ENCODE measurements around the gene SELPLG. TPM values are rescaled to one million over a fixed set of nuclear protein-coding genes. Genes with fewer than 3 reads are reported as not detected.

SELPLG gene
- total RNA-seq, 4 donors from 2014 or later, result 0.19 to 5.0 (median 2.6) TPM

DNA sequence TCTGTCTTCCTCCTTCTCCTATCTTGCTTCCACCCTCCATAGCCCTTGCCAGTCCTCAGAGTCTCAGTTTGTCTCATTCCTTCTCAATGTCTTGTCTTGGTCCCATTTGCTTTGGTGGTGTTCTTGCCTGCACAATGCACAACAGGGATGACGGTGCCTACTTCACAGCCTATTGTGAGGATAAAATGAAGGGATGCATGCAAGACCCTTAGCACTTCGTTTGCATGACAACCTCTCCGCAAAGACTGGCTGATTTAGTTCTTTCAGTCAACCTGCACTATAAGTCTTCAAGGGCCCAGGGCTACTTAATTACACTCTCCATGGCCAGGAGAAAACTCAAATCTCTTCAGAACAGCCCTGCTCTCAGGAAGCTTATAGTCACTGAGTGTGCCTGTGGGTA, 8.5 kb downstream of the SELPLG start:
- Histone ChIP-seq H3K36me3 (no peaks in the 10 kb centered on the region), H3K4me3 (no peak overlapping the region), H3K27me3 (no peaks in the 10 kb centered on the region), H3K9me3 (no peaks in the 10 kb centered on the region), H3K4me1 (no peaks in the 10 kb centered on the region), H3K27ac (no peak overlapping the region)
- DNase-seq (no peak), ATAC-seq (no peak)
- intact Hi-C loops (cut with DNase I; ENCODE audit: low total_unique reads), result no loop called here
- TF ChIP-seq, protein P1, sequence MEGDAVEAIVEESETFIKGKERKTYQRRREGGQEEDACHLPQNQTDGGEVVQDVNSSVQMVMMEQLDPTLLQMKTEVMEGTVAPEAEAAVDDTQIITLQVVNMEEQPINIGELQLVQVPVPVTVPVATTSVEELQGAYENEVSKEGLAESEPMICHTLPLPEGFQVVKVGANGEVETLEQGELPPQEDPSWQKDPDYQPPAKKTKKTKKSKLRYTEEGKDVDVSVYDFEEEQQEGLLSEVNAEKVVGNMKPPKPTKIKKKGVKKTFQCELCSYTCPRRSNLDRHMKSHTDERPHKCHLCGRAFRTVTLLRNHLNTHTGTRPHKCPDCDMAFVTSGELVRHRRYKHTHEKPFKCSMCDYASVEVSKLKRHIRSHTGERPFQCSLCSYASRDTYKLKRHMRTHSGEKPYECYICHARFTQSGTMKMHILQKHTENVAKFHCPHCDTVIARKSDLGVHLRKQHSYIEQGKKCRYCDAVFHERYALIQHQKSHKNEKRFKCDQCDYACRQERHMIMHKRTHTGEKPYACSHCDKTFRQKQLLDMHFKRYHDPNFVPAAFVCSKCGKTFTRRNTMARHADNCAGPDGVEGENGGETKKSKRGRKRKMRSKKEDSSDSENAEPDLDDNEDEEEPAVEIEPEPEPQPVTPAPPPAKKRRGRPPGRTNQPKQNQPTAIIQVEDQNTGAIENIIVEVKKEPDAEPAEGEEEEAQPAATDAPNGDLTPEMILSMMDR (IDR thresholded peaks at IDR 0.05 in 4 of 5, conservative IDR thresholded peaks at IDR 0.05 in 1 of 5), result no peak
- TF ChIP-seq POLR2A (IDR thresholded peaks at IDR 0.05), result no peak
- in situ Hi-C loops (cut with MboI; ENCODE audit: low sequenced_read_pairs in 4 of 4), result loop anchor here (25.0 kb wide), 2 partner anchors 337 to 462 kb away; partner anchors contain the start of genes ALKBH2 (in 2 of the 4) and UNG (in 2 of the 4)

DNA sequence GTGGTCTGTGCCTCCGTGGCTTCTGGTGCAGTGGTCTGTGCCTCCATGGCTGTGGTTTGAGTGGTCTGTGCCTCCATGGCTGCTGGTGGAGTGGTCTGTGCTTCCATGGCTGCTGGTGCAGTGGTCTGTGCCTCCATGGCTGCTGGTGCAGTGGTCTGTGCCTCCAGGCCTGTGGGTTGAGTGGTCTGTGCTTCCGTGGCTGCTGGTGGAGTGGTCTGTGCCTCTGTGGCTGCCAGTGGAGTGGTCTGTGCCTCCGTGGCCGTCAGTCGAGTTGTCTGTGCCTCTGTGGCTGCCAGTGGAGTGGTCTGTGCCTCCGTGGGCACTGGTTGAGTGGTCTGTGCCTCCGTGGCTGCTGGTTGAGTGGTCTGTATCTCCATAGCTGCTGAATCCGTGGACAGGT, 10.1 kb downstream of the SELPLG start:
- Histone ChIP-seq H3K27me3 (no peaks in the 10 kb centered on the region), H3K4me3 (no peak overlapping the region), H3K27ac (no peak overlapping the region), H3K36me3 (no peaks in the 10 kb centered on the region), H3K9me3 (no peaks in the 10 kb centered on the region), H3K4me1 (no peaks in the 10 kb centered on the region)
- TF ChIP-seq POLR2A (IDR thresholded peaks at IDR 0.05), result no peak
- TF ChIP-seq, protein P1 (IDR thresholded peaks at IDR 0.05 in 4 of 5, conservative IDR thresholded peaks at IDR 0.05 in 1 of 5), result no peak
- ATAC-seq, result no peak
- no peak for DNase-seq
- intact Hi-C loops (cut with DNase I; ENCODE audit: low total_unique reads) (no loop called here), in situ Hi-C loops (cut with MboI; ENCODE audit: low sequenced_read_pairs in 4 of 4) (no loop called here)

- H3K27ac ChIP-seq, result no peak overlapping the region
- intact Hi-C loops (cut with DNase I; ENCODE audit: low total_unique reads), result no loop called here
- DNase-seq (no peak), ATAC-seq (no peak)
- no peaks in the 10 kb centered on the region for H3K4me1 ChIP-seq
- no peaks in the 10 kb centered on the region for H3K9me3 ChIP-seq
- in situ Hi-C loops (cut with MboI; ENCODE audit: low sequenced_read_pairs in 4 of 4), result no loop called here
- no peaks in the 10 kb centered on the region for H3K27me3 ChIP-seq
- TF ChIP-seq, protein P1 (IDR thresholded peaks at IDR 0.05 in 4 of 5, conservative IDR thresholded peaks at IDR 0.05 in 1 of 5), result no peak
- TF ChIP-seq POLR2A (IDR thresholded peaks at IDR 0.05), result no peak
- no peaks in the 10 kb centered on the region for H3K36me3 ChIP-seq
- H3K4me3 ChIP-seq, result no peak overlapping the region
Measured at GRCh38 chr12:108622921-108623514, 10.7 kb downstream of the SELPLG start.

DNA sequence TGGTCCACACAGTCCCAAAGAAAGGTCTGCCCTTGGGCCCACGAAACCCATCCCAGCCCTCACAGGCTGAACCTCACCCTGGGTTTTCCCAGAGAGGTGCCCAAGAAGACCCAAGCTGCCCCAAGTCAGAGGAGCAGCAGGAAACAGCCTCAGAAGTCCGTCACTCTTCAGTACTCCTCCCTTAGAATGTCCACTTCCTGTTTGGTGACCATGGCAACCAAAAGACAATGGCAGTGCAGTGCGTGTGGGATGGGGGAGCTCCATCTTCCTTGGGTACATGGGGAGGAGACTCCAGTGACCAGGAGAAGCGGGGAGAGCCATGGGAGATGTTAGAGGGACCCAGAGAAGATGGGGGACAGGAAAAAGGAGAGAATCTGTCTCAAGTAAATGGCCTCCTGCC, 11.3 kb downstream of the SELPLG start:
- in situ Hi-C loops (cut with MboI; ENCODE audit: low sequenced_read_pairs in 4 of 4), result no loop called here
- intact Hi-C loops (cut with DNase I; ENCODE audit: low total_unique reads), result no loop called here
- Histone ChIP-seq H3K9me3 (no peaks in the 10 kb centered on the region), H3K27ac (no peak overlapping the region), H3K27me3 (no peaks in the 10 kb centered on the region), H3K4me1 (no peaks in the 10 kb centered on the region), H3K36me3 (no peaks in the 10 kb centered on the region), H3K4me3 (no peak overlapping the region)
- DNase-seq (no peak), ATAC-seq (no peak)
- TF ChIP-seq, protein P1 (IDR thresholded peaks at IDR 0.05 in 4 of 5, conservative IDR thresholded peaks at IDR 0.05 in 1 of 5), result no peak
- no peak for TF ChIP-seq POLR2A (IDR thresholded peaks at IDR 0.05)

GRCh38 chr12:108621161-108621560, 12.5 kb downstream of the SELPLG start:
- DNase-seq (no peak), ATAC-seq (no peak)
- H3K27ac ChIP-seq, result no peak overlapping the region
- no peak overlapping the region for H3K4me3 ChIP-seq
- no peaks in the 10 kb centered on the region for H3K9me3 ChIP-seq
- intact Hi-C loops (cut with DNase I; ENCODE audit: low total_unique reads) (no loop called here), in situ Hi-C loops (cut with MboI; ENCODE audit: low sequenced_read_pairs in 4 of 4) (no loop called here)
- TF ChIP-seq, protein P1 (IDR thresholded peaks at IDR 0.05 in 4 of 5, conservative IDR thresholded peaks at IDR 0.05 in 1 of 5), result no peak
- no peak for TF ChIP-seq POLR2A (IDR thresholded peaks at IDR 0.05)
- H3K36me3 ChIP-seq, result no peaks in the 10 kb centered on the region
- H3K27me3 ChIP-seq, result no peaks in the 10 kb centered on the region
- no peaks in the 10 kb centered on the region for H3K4me1 ChIP-seq
